Measurements from ENCODE around the gene TADA2B.

GRCh38 chr4:7051905-7052304, 8.7 kb downstream of the TADA2B start:
- TF ChIP-seq POLR2A (IDR thresholded peaks at IDR 0.05; ENCODE audit: low read length) (no peak), GATA1 (IDR thresholded peaks at IDR 0.05; ENCODE audit: low read depth, low read length) (no peak)

Measured in erythroblast (primary cell).